Endothelial cell (in vitro differentiated cells): ENCODE data around the gene LSS. TPM values are rescaled to one million over a fixed set of nuclear protein-coding genes. Genes with fewer than 3 reads are reported as not detected.
"Not testable (repeated sequence)": the region's sequence is repeated elsewhere in the genome, so short reads cannot be mapped to it uniquely, and the experiment has no call there.

Source experiments
- DNase-seq: peaks from one replicate; pipeline ENCODE4 v3.0.0; 2021; ENCODE audit warnings: low spot score
- H3K27ac Mint-ChIP-seq: one replicate; pipeline ENCODE4 v1.8.0; 2021; ENCODE audit warnings: mixed read lengths, inconsistent platforms; ENCODE audit not compliant: unreplicated experiment
- H3K27me3 Mint-ChIP-seq: one replicate; pipeline ENCODE4 v1.8.0; 2021; ENCODE audit warnings: mild to moderate bottlenecking, moderate library complexity, mixed read lengths, inconsistent platforms; ENCODE audit not compliant: unreplicated experiment
- H3K36me3 Mint-ChIP-seq: one replicate; pipeline ENCODE4 v1.8.0; 2021; ENCODE audit warnings: mild to moderate bottlenecking, low read depth, mixed read lengths, inconsistent platforms; ENCODE audit not compliant: unreplicated experiment
- H3K4me1 Mint-ChIP-seq: one replicate; pipeline ENCODE4 v1.8.0; 2021; ENCODE audit warnings: mild to moderate bottlenecking, mixed read lengths, inconsistent platforms; ENCODE audit not compliant: unreplicated experiment
- H3K4me3 Mint-ChIP-seq: one replicate; pipeline ENCODE4 v1.8.0; 2021; ENCODE audit warnings: mild to moderate bottlenecking, mixed read lengths, inconsistent platforms; ENCODE audit not compliant: unreplicated experiment
- H3K9me3 Mint-ChIP-seq: one replicate; pipeline ENCODE4 v1.8.0; 2021; ENCODE audit warnings: mixed read lengths, inconsistent platforms; ENCODE audit not compliant: unreplicated experiment
- CTCF ChIP-seq: fragments of 200-600 bp; sonication (generic); IDR thresholded peaks from one replicate; pipeline ENCODE4 v1.5.0; 2021; ENCODE audit warnings: antibody characterized with exemption; ENCODE audit not compliant: unreplicated experiment
- total RNA-seq: library from RNA; stranded (reverse); fragmentation: NEBNext Ultra II Directional; extraction: Animal tissue kit (Norgen Biotek cat#: 25700); gene quantifications from one replicate; pipeline ENCODE4 v1.2.1, GENCODE V29; 2021; ENCODE audit not compliant: unreplicated experiment

LSS gene
- total RNA-seq, 1 donor from 2014 or later: 157 TPM

- no peak for DNase-seq
- TF ChIP-seq CTCF: no peak
- H3K27ac Mint-ChIP-seq: no peak overlapping the region
- peaks cover 5% of the 10 kb centered on the region for H3K36me3 Mint-ChIP-seq
- H3K4me1 Mint-ChIP-seq: peaks cover 3% of the 10 kb centered on the region
- no peak overlapping the region for H3K4me3 Mint-ChIP-seq
- no peaks in the 10 kb centered on the region for H3K9me3 Mint-ChIP-seq
- H3K27me3 Mint-ChIP-seq: no peaks in the 10 kb centered on the region
Measured at GRCh38 chr21:46145159-46145839, 83.3 kb downstream of the LSS start.

- DNase-seq: no peak
- peaks cover 5% of the 10 kb centered on the region for H3K36me3 Mint-ChIP-seq
- H3K4me3 Mint-ChIP-seq: no peak overlapping the region
- no peak for TF ChIP-seq CTCF
- H3K27ac Mint-ChIP-seq: no peak overlapping the region
- no peaks in the 10 kb centered on the region for H3K9me3 Mint-ChIP-seq
- peaks cover 3% of the 10 kb centered on the region for H3K4me1 Mint-ChIP-seq
- H3K27me3 Mint-ChIP-seq: peaks cover 2% of the 10 kb centered on the region
Measured at GRCh38 chr21:46144464-46145070, 84.0 kb downstream of the LSS start.

- H3K27ac Mint-ChIP-seq: no peak overlapping the region
- H3K4me3 Mint-ChIP-seq: no peak overlapping the region
- H3K4me1 Mint-ChIP-seq: peaks cover 3% of the 10 kb centered on the region
- H3K9me3 Mint-ChIP-seq: no peaks in the 10 kb centered on the region
- H3K27me3 Mint-ChIP-seq: peaks cover 2% of the 10 kb centered on the region
- no peak for TF ChIP-seq CTCF
- DNase-seq: no peak
- H3K36me3 Mint-ChIP-seq: no peaks in the 10 kb centered on the region
Measured at GRCh38 chr21:46142582-46143473, 85.7 kb downstream of the LSS start.

GRCh38 chr21:46141767-46142581 is 86.6 kb downstream of the LSS start:
- Mint-ChIP-seq H3K27ac (no peak overlapping the region), H3K4me3 (no peak overlapping the region)

GRCh38 chr21:46140352-46141003 is 88.1 kb downstream of the LSS start:
- H3K27ac Mint-ChIP-seq, H3K9me3 Mint-ChIP-seq, H3K4me3 Mint-ChIP-seq, H3K4me1 Mint-ChIP-seq, DNase-seq, H3K36me3 Mint-ChIP-seq, H3K27me3 Mint-ChIP-seq: not testable (repeated sequence)

More at GRCh38 chr21:46141767-46142581, 86.6 kb downstream of the LSS start:
- H3K9me3 Mint-ChIP-seq: no peaks in the 10 kb centered on the region
- peaks cover 3% of the 10 kb centered on the region for H3K4me1 Mint-ChIP-seq
- TF ChIP-seq CTCF: no peak
- no peaks in the 10 kb centered on the region for H3K36me3 Mint-ChIP-seq
- peaks cover 2% of the 10 kb centered on the region for H3K27me3 Mint-ChIP-seq
- no peak for DNase-seq
